Ecto neural progenitor cell (in vitro differentiated cells): ENCODE results near the gene BMP6.
A peak's percentile ranks its signal among the peaks of the same experiment; 100 is the strongest.

Source experiments
- DNase-seq: peaks from one replicate; pipeline ENCODE4 v3.0.0-alpha.2; 2018; ENCODE audit warnings: low spot score

Gene BMP6

DNA sequence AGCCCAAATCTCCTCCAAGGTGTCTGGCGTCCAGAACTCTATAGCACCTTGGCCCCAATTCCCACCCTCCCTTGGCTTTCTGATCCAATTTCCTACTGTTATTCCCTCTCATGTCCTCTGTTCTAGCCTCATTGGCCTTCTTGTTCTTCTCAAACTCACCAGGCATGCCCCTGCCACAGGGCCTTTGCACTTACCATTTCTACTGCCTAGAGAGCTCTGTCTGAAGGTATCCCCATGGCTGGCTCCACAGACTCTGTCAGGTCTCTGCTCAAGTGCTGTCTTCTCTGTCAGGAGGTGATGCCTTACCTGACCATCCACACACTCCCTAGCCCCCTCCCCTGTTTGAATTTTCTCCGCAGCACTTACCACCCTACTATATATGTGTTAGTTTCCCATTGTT lies 5.6 kb upstream of the BMP6 start:
- no peak for DNase-seq

DNA sequence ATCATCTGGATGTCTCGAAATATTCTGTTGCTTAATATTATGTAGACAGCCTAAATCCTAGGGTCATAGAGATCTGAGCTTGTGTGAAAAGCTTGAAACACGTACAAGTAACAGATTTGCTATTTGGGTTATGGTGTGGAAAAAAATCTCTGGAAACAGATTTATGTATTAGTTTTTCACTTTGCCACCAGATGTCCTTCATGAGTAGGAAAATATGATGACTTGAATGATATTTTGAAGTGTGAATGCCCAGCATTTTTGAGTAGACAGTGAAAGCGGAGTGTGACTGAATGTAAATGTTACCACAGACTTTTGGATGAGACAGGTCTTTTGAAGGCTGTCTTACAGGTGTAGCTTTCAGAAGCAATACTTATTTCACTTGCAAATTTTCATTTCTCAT lies 4.2 kb upstream of the BMP6 start:
- DNase-seq, result no peak

DNA sequence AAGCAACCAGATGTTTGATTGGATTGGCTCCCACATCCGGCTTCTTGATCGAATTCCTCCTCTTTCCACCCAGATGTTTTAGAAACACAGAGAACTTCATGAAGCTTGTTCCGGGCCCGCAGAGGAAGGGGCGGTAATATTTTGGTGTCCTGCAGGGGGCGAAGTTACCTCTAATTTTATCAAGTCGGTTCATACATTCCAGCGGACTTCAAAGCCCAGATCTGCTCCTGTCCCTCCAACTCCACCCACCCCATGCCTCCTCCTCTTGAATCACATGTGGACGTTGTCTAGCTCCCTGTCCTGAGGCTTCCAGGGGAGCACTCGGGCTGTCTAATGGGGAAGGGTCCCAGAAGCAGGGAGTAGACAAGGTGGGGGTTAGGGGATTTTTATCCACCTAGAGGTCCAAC lies 2.9 kb upstream of the BMP6 start:
- peak; percentile 84 for DNase-seq

DNA sequence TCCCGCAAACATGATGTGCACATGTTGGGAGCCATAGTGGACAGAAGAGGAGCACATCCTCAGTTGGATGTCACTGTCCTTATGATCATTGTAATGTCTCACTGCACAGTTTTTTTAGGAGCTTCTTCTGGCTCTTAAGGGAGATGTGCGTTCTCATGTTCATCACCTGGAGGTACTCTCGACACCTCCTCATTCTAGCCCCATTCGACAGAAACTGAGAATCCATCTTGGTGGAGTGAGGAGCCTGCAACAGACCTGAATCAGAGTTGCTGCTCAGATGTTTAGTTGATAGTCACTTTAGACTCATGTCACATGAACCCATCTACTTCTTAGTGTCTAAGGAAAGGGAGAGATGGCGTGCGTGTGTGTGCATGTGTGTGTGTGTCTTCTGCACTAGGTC lies 2.3 kb upstream of the BMP6 start:
- no peak for DNase-seq

DNA sequence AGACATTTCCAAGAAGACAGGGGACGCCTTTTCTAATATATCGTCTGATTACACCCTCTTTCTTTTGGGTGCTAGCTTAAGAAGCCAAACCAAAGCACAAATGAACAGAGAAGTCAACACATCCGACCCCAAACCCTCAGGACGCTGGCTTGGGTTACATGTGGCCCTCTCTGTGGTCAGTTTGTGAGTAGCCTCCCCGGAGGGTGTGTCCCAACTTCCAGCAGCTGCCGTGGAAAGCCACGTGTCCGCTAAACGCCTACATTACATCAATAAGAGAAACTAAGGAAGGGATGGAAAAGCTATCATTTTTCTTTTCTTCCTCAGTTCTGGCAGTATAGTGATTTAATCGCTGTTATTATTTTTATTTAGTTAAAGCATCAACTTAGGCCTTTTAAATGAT lies 487 bp upstream of the BMP6 start:
- DNase-seq, result no peak

DNA sequence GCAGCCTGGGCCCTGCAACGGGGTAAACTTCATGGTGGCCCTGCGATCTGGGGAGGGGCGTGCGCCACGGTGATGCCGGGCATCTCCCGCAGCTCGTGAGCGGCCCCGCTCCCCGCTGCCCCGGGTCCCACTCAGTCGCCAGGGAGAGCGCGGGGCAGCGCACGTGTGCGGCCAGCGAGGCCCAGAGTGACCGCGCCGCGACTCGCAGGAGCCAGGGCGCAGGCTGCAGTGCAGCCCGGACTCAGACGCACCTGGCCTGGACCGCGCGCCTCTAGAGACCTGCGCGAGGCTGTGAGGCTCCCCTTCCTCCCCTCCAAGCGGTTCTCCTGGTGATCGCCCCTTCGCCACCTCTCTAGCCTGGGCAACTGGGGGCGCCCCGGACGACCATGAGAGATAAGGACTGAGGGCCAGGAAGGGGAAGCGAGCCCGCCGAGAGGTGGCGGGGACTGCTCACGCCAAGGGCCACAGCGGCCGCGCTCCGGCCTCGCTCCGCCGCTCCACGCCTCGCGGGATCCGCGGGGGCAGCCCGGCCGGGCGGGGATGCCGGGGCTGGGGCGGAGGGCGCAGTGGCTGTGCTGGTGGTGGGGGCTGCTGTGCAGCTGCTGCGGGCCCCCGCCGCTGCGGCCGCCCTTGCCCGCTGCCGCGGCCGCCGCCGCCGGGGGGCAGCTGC lies 652 bp downstream of the BMP6 start:
- peak; percentile 63 for DNase-seq

DNA sequence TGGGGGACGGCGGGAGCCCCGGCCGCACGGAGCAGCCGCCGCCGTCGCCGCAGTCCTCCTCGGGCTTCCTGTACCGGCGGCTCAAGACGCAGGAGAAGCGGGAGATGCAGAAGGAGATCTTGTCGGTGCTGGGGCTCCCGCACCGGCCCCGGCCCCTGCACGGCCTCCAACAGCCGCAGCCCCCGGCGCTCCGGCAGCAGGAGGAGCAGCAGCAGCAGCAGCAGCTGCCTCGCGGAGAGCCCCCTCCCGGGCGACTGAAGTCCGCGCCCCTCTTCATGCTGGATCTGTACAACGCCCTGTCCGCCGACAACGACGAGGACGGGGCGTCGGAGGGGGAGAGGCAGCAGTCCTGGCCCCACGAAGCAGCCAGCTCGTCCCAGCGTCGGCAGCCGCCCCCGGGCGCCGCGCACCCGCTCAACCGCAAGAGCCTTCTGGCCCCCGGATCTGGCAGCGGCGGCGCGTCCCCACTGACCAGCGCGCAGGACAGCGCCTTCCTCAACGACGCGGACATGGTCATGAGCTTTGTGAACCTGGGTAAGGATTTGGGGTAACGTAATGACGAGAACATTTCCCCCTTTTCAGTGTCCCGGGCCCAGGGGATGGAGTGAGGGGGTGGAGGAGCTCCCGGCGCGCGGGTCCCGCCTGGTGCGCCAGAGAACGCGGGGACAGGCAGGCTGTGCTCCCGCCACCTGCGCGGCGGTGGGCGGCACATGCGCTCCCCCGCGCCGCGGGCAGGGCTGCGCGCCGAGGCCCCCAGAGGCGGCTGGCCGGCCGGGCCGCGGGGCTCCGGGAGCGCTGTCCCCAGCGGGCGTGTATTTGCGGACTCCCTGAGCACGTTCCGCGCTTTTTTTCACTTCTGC lies 1.4 kb downstream of the BMP6 start:
- peak; percentile 64 for DNase-seq

DNA sequence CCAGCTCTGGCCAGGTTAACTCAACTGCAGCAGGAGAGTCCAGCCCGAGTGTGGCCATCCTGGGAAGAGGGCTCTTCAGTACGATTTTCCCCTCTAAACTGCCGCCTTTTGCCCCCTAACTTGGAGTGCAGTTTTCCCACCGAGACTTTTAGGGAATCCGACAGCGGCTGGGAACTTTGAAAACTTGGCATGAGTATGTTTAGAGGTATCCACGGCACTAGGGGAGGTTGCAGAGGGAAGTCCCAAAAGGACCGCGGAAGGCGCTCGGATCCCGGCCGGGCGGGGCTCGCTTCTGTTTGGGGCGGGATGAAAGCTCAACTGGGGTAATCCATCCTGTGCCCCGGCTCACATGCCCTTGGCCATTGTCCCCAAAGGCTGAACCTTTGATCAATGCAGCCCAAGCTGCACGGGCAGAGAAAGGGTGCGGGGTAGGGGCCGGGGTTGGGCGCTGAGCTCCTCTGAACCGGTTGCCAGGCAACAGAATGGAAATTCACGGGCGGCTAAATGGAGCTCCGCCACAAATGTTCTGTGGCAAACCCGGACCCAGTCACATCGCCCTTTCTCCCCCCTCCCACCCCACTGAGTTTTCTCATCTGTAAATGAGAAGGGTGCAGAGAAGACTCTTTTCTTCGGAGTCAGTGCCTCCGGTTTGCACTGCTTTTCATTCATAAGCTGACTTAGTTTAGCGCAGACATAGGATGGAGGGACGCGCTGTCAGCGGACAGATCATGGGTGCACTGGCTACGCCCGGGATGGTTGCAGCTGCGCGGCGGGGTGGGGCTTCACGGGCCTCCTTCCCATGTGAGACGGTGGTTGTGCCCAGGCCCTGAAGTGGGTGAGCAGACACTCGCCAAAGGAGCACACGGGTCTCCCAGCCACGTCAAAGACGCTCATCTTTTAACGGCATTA lies 2.3 kb downstream of the BMP6 start:
- peak; percentile 74 for DNase-seq

DNA sequence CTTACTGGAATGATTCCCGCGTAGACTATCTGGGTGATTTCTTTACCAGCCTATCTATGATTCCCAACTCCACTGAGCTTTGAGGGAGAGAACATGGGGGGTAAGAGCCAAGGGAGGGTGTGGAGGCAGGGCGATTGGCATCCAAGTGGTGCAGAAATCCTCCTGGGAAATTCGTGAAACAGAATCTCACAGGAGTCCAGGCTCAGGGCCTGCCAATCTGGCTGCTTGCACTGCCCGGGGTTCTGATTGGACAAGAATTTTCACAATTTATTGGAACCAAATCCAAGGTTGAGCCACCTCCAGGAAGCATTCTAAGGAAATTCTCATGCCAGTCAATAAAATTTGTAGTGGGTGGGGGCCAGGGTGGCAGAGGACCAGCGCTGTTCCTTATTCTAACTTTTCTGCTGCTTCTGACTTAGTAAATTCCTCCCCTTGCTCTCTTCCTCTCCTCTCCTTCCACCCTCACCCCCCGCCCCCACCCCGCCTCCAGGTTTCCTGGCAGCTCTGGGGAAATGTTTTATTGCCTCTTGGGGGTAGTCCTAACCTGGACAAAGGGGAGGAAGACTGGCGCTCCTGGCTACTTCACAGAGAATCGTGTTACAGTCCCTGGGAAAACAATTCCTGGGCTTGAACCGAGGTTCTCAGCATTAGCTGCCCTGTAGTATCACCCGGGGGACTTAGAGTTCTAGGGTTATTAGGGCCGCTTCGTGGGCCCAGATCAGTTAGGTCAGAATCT lies 3.1 kb downstream of the BMP6 start:
- DNase-seq, result peak; percentile 54

DNA sequence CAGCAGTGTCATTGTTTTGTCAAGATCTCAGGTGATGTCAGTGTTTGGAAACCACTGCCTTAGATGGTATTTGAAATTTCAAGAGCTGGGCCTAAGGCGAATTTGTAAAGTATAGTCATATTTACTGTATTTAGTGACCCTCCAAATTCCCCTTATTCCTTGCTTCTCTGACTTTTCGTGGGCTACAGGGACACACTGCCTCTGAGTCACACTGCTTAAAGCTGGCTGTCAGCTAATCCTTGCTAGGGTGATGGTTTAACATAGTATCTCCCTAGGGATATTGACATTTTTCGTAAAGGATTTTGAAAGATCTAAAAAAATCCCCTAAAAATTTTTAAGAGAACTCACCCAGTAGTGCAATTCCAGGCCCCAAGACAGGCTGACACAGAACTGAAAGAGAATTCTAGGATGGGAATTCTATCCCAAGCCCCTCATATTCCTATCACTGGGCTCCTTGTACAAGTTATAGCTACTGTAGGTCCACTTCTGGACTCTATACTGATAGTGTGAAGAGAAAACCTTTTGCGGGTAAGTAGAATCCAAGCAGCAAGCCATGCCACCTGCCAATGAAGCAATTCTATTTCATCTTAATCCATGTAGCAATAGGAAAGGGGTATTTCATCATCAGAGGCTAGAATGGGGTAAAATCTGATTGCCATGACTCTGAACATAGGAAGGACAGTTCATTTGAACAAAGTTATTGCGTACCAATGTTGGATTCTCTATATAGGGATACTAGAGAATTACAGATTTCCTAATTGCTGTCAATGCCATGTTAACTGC lies 4.3 kb downstream of the BMP6 start:
- DNase-seq, result no peak

DNA sequence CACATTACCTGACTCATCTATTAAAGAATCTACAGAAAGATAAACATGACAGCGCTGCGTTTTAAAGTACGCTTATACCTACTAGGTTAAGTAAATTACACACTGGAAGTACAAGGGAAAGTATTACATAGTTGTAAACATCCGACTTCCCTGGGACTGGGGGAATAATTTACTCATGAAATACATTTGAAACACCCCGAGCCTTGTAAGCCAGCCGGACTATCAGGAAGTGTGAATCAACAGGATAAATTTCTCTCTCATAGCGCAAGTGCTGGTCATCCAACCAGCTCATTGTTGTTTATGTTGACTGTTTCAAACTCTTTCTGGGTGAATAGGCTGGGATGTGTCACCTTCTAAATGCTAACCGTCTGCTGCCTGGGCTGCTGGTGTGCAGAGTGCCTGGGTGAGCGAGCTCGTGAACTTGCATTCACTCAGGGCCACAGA lies 4.9 kb downstream of the BMP6 start:
- DNase-seq, result no peak

DNA sequence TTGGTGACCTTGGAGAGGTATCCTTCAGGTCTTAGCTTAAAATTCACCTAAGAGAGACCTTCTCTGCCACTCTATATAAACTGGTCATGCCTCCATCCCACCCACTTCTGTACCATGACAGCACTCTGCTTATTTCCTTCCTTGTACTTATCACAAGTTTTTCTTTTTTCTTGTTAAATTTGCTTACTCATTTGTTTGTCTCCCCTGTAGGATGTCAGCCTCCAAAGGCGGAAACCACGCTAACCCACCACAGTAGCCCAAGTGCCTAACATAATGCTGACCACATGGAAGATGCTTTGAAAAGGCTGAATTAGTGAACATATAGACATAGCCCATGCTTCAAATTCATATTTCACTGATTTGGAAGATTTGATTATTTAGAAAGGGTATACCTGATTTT lies 5.4 kb downstream of the BMP6 start:
- no peak for DNase-seq

DNA sequence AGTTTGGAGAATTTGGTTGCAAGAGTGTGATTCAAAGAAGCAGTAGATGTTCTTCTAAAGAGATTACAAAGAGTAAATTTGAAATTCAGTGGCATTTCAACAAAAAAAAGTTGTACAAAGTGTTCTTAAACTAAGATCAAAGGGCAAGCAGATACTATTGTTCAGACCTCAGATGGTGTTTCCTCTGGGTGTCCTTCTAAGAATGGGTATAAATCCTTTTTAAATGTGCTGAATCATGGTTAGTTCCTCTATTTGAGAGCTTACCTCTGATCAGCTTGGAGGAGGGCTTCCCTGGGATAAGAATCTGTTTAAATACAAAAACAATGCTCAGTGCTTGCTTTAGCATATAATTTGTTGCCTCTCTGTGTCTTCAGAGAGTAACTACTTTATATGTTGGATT lies 6.3 kb downstream of the BMP6 start:
- DNase-seq, result no peak

DNA sequence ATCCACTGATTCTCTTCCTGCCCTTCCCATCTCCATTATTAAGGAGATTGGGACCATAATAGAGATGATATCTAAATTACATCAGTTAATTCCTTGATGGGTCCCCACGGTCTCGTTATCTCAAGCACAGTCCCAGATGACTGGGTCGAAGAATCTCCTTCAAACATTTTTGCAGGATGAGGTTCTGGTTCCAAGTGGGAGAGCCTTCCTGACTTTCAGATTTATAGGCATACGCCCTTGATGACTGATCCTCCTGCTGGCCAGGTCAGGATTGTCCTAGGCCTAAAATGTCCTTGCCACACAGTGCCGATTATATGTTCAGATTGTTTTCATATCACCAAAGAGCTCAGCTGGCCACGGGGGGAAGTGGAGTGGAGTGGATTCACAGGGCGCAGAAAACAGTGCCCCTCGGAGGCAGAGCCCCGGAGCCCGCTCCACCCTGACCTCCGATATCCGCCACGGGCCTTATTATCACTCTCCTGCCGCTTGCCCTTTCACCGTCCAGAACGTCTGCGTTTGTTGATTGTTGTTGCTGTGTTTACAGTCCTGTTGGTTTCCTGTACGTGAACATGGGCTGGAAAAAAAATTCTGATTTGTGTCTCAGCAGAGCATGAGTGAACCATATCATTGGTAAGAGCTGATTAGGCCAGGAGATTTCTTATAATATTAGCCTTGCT lies 8.9 kb downstream of the BMP6 start:
- DNase-seq, result no peak

DNA sequence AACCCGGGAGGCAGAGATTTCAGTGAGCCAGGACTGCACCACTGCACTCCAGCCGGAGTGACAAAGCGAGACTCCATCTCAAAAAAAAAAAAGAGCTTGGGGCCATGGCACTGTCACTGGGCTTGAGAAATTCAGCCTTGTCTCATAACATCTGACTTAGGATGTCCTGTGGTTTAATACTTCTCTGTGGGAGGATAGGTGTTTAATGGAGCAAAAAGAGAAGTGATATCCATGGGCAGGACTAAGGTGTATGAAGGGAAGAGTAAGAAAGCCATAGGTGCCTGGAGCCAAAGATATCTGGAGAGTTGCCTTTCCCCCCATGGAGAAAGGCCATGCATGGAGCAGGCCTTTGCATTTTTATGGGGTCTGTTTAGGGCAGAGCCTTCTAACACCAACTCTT lies 11.2 kb downstream of the BMP6 start:
- DNase-seq, result no peak

DNA sequence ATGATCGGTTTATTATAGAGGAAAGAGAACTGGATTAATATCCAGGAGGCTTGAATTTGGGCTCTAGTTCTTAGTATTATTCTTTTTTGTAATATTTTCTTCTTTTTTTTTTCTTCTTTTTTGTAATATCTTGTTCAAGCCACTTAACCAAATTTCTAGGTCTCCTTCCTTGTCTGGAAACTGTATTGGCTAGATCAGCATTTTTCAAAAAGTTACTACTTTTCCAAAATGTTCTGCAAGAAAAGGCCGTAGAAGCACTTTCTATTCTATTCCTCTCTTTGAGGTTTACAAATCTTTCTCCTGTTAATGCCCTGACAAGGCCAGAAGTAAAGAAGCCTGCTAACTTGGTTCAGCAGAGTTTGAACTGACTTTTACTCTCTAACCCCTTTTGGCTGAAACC lies 12.0 kb downstream of the BMP6 start:
- DNase-seq, result no peak

DNA sequence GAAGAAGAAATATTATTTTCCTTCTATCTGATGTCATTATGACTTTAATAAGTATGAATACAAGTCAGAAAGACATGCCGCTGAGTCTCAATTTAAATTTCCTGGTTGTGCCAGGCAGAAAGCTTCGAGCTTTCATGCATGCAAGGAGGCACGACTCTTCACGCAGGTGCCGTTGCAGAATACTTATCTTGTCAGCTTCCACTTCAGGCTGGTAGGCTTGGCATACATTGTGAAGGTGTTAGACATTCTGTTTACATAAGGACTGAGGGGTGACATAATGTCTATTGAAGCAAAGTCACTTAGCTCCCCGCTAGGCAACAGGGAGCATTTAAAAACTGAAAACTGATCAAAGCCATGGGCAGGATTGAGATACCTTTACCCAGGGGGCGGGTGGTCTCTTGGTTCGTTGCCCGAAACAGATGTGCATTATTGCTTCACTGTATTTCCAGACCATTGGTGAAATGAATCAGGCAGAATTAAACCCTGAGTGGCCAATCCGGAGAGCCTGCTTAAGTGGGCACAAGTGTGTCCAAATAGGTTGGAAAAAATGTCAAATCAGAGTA lies 16.4 kb downstream of the BMP6 start:
- no peak for DNase-seq

DNA sequence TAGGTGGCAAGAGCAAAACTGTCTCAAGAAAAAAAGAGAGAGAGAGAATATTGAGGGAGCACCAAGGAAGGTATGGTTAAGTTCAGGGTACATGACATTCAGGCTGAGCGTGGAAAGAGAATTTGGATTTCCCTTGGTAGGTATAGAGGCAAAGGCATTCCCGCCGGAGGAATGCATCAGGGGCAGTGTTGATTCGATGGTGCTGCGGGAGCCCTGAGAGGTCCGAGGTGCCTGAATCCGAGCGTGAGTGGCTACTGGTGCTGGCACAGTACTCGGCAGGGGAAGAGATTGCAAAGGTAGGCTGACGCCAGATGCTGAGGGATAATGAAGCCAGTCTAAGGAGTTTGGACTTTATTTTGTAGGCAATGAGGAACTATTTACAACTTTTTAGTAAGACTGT lies 20.0 kb downstream of the BMP6 start:
- no peak for DNase-seq

DNA sequence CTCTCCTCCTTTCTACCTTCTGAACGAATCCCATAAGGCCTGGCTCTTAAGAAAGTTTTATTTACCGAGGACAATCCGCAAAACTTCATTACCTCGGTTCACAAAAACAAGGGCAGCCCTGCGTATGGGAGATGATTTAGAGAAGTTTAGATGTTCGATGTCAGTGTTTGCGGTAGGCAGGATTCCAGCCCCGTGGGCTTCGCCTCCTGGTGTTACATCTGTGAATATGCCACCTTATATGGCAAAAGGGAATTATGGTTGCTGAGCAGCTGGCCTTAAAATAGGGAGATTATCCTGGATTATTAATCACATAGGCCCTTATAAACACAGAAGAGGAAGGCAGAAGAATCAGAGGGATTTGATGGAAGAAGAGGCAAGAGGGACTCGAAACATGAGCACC lies 21.1 kb downstream of the BMP6 start:
- DNase-seq, result no peak

DNA sequence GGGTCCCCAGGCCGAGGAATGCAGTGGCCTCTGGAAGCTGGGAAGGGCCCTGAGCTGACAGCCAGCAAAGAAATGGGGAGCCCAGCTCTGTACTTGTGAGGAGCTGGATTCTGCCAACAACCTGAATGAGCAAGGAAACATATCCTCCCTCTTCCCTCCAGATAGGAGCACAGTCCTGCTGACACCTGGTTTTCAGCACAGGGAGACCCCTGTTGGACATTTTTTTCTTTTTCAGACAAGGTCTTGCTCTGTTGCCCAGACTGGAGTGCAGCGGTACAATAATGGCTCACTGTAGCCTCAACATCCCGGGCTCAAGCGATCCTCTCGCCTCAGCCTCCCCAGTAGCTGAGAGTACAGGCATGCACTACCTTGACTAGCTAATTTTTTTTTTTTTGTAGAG lies 21.5 kb downstream of the BMP6 start:
- no peak for DNase-seq
